Measurements from ENCODE around the gene DBR1.

Gene DBR1

GRCh38 chr3:138125548-138126221 is 49.0 kb downstream of the DBR1 start:
- DNase-seq, result peak in 1 of 58 donors; percentile 10

- DNase-seq, result no peak
These were observed 49.9 kb downstream of the DBR1 start for GRCh38 chr3:138124706-138125355.

- no peak for DNase-seq
These were observed 50.5 kb downstream of the DBR1 start for GRCh38 chr3:138124188-138124587.

DNA sequence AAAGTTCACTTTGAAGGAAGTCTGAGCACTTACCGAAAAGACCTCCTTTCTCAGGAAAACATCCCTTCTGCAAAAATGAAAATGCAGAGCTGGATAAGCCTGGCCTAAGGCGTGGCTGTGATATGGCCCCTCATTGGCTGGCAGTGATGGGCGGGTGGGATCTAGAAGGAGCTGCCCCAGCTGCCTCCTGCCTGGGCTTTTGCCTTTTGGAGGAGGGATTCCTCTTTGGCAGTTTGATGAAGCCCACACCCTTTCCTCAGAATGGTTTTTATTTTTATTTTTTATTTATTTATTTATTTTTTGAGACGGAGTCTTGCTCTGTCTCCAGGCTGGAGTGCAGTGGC is 55.3 kb downstream of the DBR1 start:
- DNase-seq, result no peak

- peak in 49 of 58 donors; percentile 9 to 74 (median 31) for DNase-seq
These were observed 55.9 kb downstream of the DBR1 start for GRCh38 chr3:138118612-138119422.

- peak in 38 of 58 donors; percentile 9 to 73 (median 34) for DNase-seq
These were observed 59.4 kb downstream of the DBR1 start, which contains the start of gene DZIP1L for GRCh38 chr3:138114988-138115971. Gene DZIP1L (minus strand): TSS chr3:138115608. CDS start chr3:138103971, 11,637 bp downstream.

GRCh38 chr3:138114431-138114918 is 60.2 kb downstream of the DBR1 start:
- DNase-seq, result peak in 1 of 58 donors; percentile 20

GRCh38 chr3:138113326-138113725 is 61.4 kb downstream of the DBR1 start:
- no peak for DNase-seq

- no peak for DNase-seq
These were observed 62.4 kb downstream of the DBR1 start for GRCh38 chr3:138112362-138112761.
